GM21529 (cell line): Measurements from ENCODE around the gene MPP3.

Experiments used
- ATAC-seq: cut with Tn5 transposase; IDR thresholded peaks from one replicate; pipeline ENCODE4 v1.9.1; 2021; ENCODE audit not compliant: unreplicated experiment

Gene MPP3

DNA sequence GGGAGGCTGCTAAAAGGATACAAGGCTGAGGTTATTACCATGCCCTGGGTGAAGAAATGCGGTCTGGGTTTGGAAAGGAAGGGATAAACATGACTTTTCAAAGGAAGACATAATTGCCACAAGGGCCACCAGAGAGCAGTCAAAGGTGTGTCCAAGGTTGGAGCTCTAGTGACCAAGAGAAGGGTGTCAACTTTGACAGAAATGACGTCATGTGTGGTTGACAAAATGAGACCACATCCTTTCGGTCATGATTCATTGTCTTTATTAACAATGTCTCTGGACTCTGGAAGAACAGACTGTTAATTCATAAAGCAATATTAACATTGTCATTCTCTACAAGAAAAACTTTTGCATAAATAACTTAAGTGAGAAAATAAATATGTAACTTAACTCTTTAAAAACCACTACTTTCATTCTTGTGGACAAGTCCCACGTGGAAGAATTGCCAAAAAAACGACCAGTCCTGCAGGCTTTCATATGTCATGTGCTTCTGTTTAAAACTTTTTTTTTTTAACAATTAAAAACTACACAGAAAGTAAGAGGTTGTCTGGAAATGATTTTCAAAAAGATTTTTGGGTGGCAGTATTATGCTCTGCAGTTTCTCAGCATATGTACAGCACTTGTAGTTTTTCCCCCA is 79.3 kb downstream of the MPP3 start:
- no peak for ATAC-seq
